Liver (tissue), 9 donors: Measurements from ENCODE around the gene KCND2. TPM values are rescaled to one million over a fixed set of nuclear protein-coding genes. Genes with fewer than 3 reads are reported as not detected.

Experiments used
- DNase-seq: peaks from one replicate; pipeline ENCODE4 v3.0.0-alpha.2; 2017; ENCODE audit warnings: low spot score
- H3K27ac ChIP-seq, 2 donors: one replicate each; pipeline ENCODE4 v1.7.0; 2013; ENCODE audit warnings: inconsistent platforms in 2 of 2, low read length in 2 of 2, control low read depth in 1 of 2, low read depth in 1 of 2, mild to moderate bottlenecking in 1 of 2
- H3K27me3 ChIP-seq, 4 donors: one replicate each; pipeline versions ENCODE4 v1.6.1 to v1.7.0; 2013; ENCODE audit warnings: low read length in 3 of 4, inconsistent platforms in 1 of 4, mild to moderate bottlenecking in 1 of 4, moderate library complexity in 1 of 4; ENCODE audit not compliant: control insufficient read depth in 4 of 4, insufficient read depth in 4 of 4
- H3K36me3 ChIP-seq, 4 donors: one replicate each; pipeline versions ENCODE4 v1.6.1 to v1.7.0; 2013; ENCODE audit warnings: low read length in 3 of 4, mild to moderate bottlenecking in 3 of 4, low read depth in 1 of 4, moderate library complexity in 1 of 4; ENCODE audit not compliant: control insufficient read depth in 4 of 4, insufficient read depth in 3 of 4
- H3K4me1 ChIP-seq, 4 donors: one replicate each; pipeline versions ENCODE4 v1.6.1 to v1.7.0; 2013; ENCODE audit warnings: low read length in 3 of 4, mild to moderate bottlenecking in 3 of 4, moderate library complexity in 1 of 4; ENCODE audit not compliant: control insufficient read depth in 4 of 4, insufficient read depth in 4 of 4
- H3K4me3 ChIP-seq, 3 donors: one replicate each; pipeline versions ENCODE4 v1.6.1 to v1.7.0; 2013; ENCODE audit warnings: low read length in 3 of 3, control low read depth in 1 of 3, low read depth in 1 of 3, mild to moderate bottlenecking in 1 of 3
- H3K9ac ChIP-seq, 2 donors: one replicate each; pipeline ENCODE4 v1.7.0; 2013; ENCODE audit warnings: low read length in 2 of 2, mild to moderate bottlenecking in 2 of 2, moderate library complexity in 2 of 2, control low read depth in 1 of 2, low read depth in 1 of 2
- H3K9me3 ChIP-seq, 4 donors: one replicate each; pipeline versions ENCODE4 v1.6.1 to v1.7.0; 2013; ENCODE audit warnings: low read length in 3 of 4; ENCODE audit not compliant: control insufficient read depth in 4 of 4
- EGR1 ChIP-seq, 2 donors: IDR thresholded peaks; 2 replicates each; pipeline ENCODE4 v1.6.1; 2016 to 2018; ENCODE audit warnings: antibody characterized with exemption in 2 of 2, low read depth in 2 of 2
- FOXA1 ChIP-seq: IDR thresholded peaks from 2 replicates; pipeline ENCODE4 v1.6.1; 2016; ENCODE audit warnings: antibody characterized with exemption
- FOXA2 ChIP-seq: IDR thresholded peaks from 2 replicates; pipeline ENCODE4 v1.6.1; 2016; ENCODE audit warnings: antibody characterized with exemption
- GABPA ChIP-seq, 2 donors: IDR thresholded peaks in 1 of 2; conservative IDR thresholded peaks in 1 of 2; 2 replicates each; pipeline ENCODE4 v1.6.1; 2016; ENCODE audit warnings: antibody characterized with exemption in 2 of 2, mild to moderate bottlenecking in 1 of 2, moderate library complexity in 1 of 2
- HNF4A ChIP-seq, 2 donors: conservative IDR thresholded peaks; 2 replicates each; pipeline ENCODE4 v1.6.1; 2016; ENCODE audit warnings: antibody characterized with exemption in 2 of 2, mild to moderate bottlenecking in 2 of 2
- HNF4G ChIP-seq: IDR thresholded peaks from 2 replicates; pipeline ENCODE4 v1.6.1; 2016; ENCODE audit warnings: antibody characterized with exemption
- JUND ChIP-seq, 2 donors: IDR thresholded peaks; 2 replicates each; pipeline ENCODE4 v1.6.1; 2016; ENCODE audit warnings: antibody characterized with exemption in 2 of 2
- NR2F2 ChIP-seq: IDR thresholded peaks from 2 replicates; pipeline ENCODE4 v1.6.1; 2016; ENCODE audit warnings: antibody characterized with exemption
- RAD21 ChIP-seq, 2 donors: IDR thresholded peaks; 2 replicates each; pipeline ENCODE4 v1.6.1; 2016; ENCODE audit warnings: antibody characterized with exemption in 2 of 2, mild to moderate bottlenecking in 2 of 2
- RXRA ChIP-seq, 2 donors: IDR thresholded peaks; 2 replicates each; pipeline ENCODE4 v1.6.1; 2017 to 2018; ENCODE audit warnings: antibody characterized with exemption in 2 of 2, mild to moderate bottlenecking in 1 of 2
- TAF1 ChIP-seq: conservative IDR thresholded peaks from 2 replicates; pipeline ENCODE4 v1.6.1; 2016; ENCODE audit warnings: antibody characterized with exemption, mild to moderate bottlenecking
- YY1 ChIP-seq: IDR thresholded peaks from 2 replicates; pipeline ENCODE4 v1.6.1; 2016; ENCODE audit warnings: antibody characterized with exemption, mild to moderate bottlenecking
- WGBS: extraction: QIAGEN DNeasy Blood & Tissue Kit; methylation state at CpG from one replicate; pipeline ENCODE4 v1.1.7; 2013; 5-methylcytosine and 5-hydroxymethylcytosine counted together
- polyA plus RNA-seq, 2 donors: library from polyadenylated mRNA; stranded (reverse) in 1 of 2; unstranded in 1 of 2; fragments of 200-250 nt in 1 of 2; fragments of >200 nt in 1 of 2; fragmentation: Nextera tagmentation in 1 of 2; extraction: Ambion mirVana in 1 of 2; gene quantifications; one replicate each; pipeline versions ENCODE4 v1.2.1 to v1.2.3, GENCODE V29; 2013 to 2015
- total RNA-seq, 2 donors: library from RNA; depleted of rRNA; stranded (reverse); fragments of >200 nt; gene quantifications; one replicate each; pipeline ENCODE4 v1.2.3, GENCODE V29; 2014
- TF ChIP-seq, protein P1 (sequence below): IDR thresholded peaks from 2 replicates; pipeline ENCODE4 v1.6.1; 2016; ENCODE audit warnings: antibody characterized with exemption
- TF ChIP-seq, protein P2 (sequence below): IDR thresholded peaks from 2 replicates; pipeline ENCODE4 v1.6.1; 2016; ENCODE audit warnings: antibody characterized with exemption
- TF ChIP-seq, protein P3 (sequence below): IDR thresholded peaks from 2 replicates; pipeline ENCODE4 v1.6.1; 2016; ENCODE audit warnings: antibody characterized with exemption, mild to moderate bottlenecking
- TF ChIP-seq, protein P4 (sequence below): IDR thresholded peaks from 2 replicates; pipeline ENCODE4 v1.6.1; 2016; ENCODE audit warnings: antibody characterized with exemption
- donor health status: healthy.
- donor health status: healthy.
- donor health status: healthy.
- donor health status: healthy.
- donor health status: healthy.

Gene KCND2
- total and polyA plus RNA-seq, 4 donors, result 0.02 to 0.22 (median 0.07) TPM

DNA sequence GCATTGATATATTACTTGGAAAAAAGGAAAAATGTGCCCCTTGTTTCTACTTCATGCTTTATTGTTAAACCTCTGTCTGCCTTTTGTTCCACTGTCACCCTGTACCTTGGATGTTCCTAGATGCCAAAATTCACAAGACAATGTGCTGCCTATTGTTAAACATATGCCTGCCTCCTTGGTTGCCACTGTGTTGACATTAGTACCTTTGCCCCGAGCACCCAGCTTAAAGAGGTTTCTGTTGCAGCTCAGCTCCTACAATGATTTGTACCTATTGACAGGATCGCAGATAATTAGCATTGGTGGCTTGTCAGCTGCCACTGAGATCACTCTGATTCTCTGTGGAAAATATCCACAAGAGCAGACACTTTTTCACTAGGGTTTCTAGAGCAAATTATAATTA, 188.0 kb downstream of the KCND2 start:
- DNase-seq, result no peak
- Histone ChIP-seq H3K4me3 (no peak overlapping the region), H3K9ac (no peak overlapping the region), H3K4me1 (no peaks in the 10 kb centered on the region), H3K9me3 (peaks cover 0 to 4% (median 1%) of the 10 kb centered on the region in 4 donors), H3K27me3 (no peaks in the 10 kb centered on the region), H3K27ac (no peak overlapping the region), H3K36me3 (no peaks in the 10 kb centered on the region)
- 31% methylated on average over 2 of the region's 2 CpGs for WGBS
- TF ChIP-seq HNF4A (conservative IDR thresholded peaks at IDR 0.05) (no peak), YY1 (no peak), FOXA1 (no peak), GABPA (IDR thresholded peaks at IDR 0.05 in 1 of 2, conservative IDR thresholded peaks at IDR 0.05 in 1 of 2) (no peak), RAD21 (IDR thresholded peaks at IDR 0.05) (no peak), RXRA (IDR thresholded peaks at IDR 0.05) (no peak), HNF4G (no peak), NR2F2 (no peak), JUND (IDR thresholded peaks at IDR 0.05) (no peak), EGR1 (IDR thresholded peaks at IDR 0.05; ENCODE audit: low read depth in 2 of 2) (no peak)
- TF ChIP-seq, protein P1, sequence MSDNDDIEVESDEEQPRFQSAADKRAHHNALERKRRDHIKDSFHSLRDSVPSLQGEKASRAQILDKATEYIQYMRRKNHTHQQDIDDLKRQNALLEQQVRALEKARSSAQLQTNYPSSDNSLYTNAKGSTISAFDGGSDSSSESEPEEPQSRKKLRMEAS, result no peak
- TF ChIP-seq, protein P2, sequence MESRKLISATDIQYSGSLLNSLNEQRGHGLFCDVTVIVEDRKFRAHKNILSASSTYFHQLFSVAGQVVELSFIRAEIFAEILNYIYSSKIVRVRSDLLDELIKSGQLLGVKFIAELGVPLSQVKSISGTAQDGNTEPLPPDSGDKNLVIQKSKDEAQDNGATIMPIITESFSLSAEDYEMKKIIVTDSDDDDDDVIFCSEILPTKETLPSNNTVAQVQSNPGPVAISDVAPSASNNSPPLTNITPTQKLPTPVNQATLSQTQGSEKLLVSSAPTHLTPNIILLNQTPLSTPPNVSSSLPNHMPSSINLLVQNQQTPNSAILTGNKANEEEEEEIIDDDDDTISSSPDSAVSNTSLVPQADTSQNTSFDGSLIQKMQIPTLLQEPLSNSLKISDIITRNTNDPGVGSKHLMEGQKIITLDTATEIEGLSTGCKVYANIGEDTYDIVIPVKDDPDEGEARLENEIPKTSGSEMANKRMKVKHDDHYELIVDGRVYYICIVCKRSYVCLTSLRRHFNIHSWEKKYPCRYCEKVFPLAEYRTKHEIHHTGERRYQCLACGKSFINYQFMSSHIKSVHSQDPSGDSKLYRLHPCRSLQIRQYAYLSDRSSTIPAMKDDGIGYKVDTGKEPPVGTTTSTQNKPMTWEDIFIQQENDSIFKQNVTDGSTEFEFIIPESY, result no peak
- TF ChIP-seq, protein P3, sequence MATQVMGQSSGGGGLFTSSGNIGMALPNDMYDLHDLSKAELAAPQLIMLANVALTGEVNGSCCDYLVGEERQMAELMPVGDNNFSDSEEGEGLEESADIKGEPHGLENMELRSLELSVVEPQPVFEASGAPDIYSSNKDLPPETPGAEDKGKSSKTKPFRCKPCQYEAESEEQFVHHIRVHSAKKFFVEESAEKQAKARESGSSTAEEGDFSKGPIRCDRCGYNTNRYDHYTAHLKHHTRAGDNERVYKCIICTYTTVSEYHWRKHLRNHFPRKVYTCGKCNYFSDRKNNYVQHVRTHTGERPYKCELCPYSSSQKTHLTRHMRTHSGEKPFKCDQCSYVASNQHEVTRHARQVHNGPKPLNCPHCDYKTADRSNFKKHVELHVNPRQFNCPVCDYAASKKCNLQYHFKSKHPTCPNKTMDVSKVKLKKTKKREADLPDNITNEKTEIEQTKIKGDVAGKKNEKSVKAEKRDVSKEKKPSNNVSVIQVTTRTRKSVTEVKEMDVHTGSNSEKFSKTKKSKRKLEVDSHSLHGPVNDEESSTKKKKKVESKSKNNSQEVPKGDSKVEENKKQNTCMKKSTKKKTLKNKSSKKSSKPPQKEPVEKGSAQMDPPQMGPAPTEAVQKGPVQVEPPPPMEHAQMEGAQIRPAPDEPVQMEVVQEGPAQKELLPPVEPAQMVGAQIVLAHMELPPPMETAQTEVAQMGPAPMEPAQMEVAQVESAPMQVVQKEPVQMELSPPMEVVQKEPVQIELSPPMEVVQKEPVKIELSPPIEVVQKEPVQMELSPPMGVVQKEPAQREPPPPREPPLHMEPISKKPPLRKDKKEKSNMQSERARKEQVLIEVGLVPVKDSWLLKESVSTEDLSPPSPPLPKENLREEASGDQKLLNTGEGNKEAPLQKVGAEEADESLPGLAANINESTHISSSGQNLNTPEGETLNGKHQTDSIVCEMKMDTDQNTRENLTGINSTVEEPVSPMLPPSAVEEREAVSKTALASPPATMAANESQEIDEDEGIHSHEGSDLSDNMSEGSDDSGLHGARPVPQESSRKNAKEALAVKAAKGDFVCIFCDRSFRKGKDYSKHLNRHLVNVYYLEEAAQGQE, result no peak
- TF ChIP-seq, protein P4, sequence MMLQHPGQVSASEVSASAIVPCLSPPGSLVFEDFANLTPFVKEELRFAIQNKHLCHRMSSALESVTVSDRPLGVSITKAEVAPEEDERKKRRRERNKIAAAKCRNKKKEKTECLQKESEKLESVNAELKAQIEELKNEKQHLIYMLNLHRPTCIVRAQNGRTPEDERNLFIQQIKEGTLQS, result no peak

DNA sequence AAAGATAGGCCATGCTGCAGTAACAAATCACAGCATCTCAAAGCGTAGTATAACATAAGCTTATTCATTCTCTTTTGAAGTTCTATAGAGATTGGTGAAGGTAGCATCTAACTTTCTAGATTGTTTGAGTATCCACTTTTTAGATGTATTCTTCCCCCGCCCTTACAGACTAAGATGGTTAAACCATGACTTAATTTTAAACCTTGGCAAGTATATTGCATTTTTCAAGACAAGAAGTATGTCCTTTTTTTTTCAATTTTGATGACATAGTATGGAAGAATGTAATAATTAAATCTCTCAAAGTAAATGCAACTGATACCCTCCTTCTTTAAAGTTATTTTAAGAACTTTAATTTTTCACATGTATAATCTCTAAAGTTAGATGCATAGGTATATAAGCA, 190.0 kb downstream of the KCND2 start:
- DNase-seq, result no peak
- H3K4me1 ChIP-seq, result no peaks in the 10 kb centered on the region
- H3K4me3 ChIP-seq, result no peak overlapping the region
- H3K9ac ChIP-seq, result no peak overlapping the region
- 69% methylated on average over 2 of the region's 2 CpGs for WGBS
- H3K36me3 ChIP-seq, result no peaks in the 10 kb centered on the region
- H3K9me3 ChIP-seq, result no peaks in the 10 kb centered on the region
- H3K27me3 ChIP-seq, result no peaks in the 10 kb centered on the region
- H3K27ac ChIP-seq, result no peak overlapping the region
- TF ChIP-seq FOXA1 (no peak), TAF1 (no peak), FOXA2 (no peak)
- TF ChIP-seq, protein P1, result no peak
